Skeletal muscle satellite cell (primary cell): Measurements from ENCODE around the gene SLC35A1.

Experiments used
- H3K27me3 ChIP-seq: 2 replicates; pipeline ENCODE4 v1.7.0; 2013; ENCODE audit warnings: low read length; ENCODE audit not compliant: control insufficient read depth, insufficient read depth
- H3K36me3 ChIP-seq: 2 replicates; pipeline ENCODE4 v1.7.0; 2013; ENCODE audit warnings: mild to moderate bottlenecking, control low read depth, low read length; ENCODE audit not compliant: insufficient read depth
- H3K4me1 ChIP-seq: 2 replicates; pipeline ENCODE4 v1.7.0; 2013; ENCODE audit warnings: low read length; ENCODE audit not compliant: control insufficient read depth, insufficient read depth
- H3K4me2 ChIP-seq: 2 replicates; pipeline ENCODE4 v1.7.0; 2013; ENCODE audit warnings: mild to moderate bottlenecking, low read length
- H3K4me3 ChIP-seq: 2 replicates; pipeline ENCODE4 v1.7.0; 2013; ENCODE audit warnings: low read length
- H3K9ac ChIP-seq: 2 replicates; pipeline ENCODE4 v1.7.0; 2013; ENCODE audit warnings: mild to moderate bottlenecking, low read depth, low read length, moderate library complexity
- H3K9me3 ChIP-seq: replicated peaks from 2 replicates; pipeline ENCODE4 v1.7.0; 2013; ENCODE audit warnings: mild to moderate bottlenecking, control low read depth, low read length

The SLC35A1 gene

DNA sequence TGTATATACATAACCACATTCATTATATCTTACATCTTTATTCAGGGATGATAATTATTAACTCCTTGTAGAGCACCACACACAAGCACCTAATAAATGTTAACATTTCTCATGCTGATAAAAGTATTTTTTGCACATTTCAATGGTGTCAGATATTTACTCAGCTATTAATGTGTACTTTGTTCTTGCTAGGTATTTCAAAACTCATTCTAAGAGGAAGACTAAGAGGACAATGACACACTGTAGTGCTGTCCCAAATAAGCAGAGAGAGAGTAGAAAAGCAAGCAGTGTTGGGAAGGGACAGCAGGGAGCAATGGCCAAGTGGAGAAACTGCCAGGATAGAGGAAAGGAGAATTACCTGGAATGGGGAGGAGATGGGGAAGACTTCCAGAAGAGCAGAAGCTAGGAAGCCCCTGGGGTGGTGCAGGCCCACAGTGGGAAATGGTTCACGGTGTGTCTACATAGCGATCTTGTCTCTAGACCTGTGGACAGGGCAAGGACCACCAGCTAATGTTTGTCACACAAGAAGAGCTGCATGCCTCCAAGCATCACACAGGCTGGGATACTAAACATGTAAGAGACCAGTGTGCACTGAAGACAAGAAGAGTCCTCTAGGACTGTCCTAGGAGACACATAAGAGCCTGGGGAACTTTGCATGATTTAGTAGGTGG lies 61.7 kb downstream of the SLC35A1 start:
- Histone ChIP-seq H3K4me1 (no peaks in the 10 kb centered on the region), H3K36me3 (peaks cover 23% of the 10 kb centered on the region), H3K9me3 (no peaks in the 10 kb centered on the region), H3K4me2 (no peak overlapping the region), H3K4me3 (no peak overlapping the region), H3K27me3 (no peaks in the 10 kb centered on the region), H3K9ac (no peak overlapping the region)

DNA sequence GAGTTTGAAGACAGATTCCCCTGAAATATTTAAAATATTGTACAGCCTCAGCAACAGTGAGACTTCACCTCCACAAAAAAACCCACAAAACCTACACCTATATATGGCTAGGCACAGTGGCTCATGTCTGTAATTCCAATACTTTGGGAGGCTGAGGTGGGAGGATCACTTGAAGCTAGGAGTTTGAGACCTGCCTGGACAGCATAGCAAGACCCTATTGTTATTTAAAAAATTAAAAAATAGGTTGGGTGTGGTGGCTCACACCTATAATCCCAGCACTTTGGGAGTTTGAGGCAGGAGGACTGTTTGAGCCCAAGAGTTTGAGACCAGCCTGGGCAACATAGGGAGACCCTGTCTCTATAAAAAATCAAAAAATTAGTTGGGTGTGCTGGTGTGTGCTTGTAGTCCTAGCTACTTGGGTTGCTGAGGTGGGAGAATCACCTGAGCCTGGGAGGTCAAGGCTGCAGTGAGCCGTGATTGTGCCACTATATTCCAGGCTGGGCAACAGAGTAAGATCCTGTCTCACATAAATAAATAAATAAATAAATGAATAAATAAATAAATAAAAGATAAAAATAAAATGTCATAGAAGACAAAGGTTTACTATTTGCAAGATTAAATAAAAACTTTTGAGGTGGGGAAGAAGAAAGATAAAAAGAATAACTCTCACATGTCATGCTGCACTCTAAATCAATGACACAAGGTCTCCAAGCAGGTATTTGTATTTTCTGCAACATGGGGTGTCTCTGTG lies 65.9 kb downstream of the SLC35A1 start:
- Histone ChIP-seq H3K9me3 (no peaks in the 10 kb centered on the region), H3K36me3 (peaks cover 38% of the 10 kb centered on the region), H3K27me3 (no peaks in the 10 kb centered on the region), H3K9ac (no peak overlapping the region), H3K4me1 (no peaks in the 10 kb centered on the region), H3K4me2 (no peak overlapping the region), H3K4me3 (no peak overlapping the region)

- Histone ChIP-seq H3K36me3 (peaks cover 44% of the 10 kb centered on the region), H3K4me2 (no peak overlapping the region)
Measured at GRCh38 chr6:87539554-87539953, 66.8 kb downstream of the SLC35A1 start.

DNA sequence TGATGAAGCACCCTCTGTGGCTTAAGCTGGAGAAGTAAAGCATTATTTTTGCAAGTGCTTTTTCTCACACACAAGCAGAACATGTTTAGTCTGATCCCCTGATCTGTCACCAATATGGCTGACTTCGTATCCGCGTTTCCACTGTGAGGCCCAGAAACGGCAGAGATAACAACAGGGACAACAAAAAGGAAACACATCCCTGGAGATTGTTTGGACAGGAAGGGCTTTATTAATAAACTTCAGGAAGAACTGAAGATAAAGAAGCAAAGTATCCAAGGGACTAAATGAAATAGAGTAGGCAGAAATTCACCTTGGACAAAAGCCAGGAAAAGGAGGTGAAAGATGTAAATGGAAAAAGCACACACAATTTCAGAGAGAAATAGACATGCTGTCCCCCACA lies 67.8 kb downstream of the SLC35A1 start:
- H3K4me2 ChIP-seq: no peak overlapping the region
- no peak overlapping the region for H3K4me3 ChIP-seq
- no peaks in the 10 kb centered on the region for H3K9me3 ChIP-seq
- H3K36me3 ChIP-seq: peaks cover 45% of the 10 kb centered on the region
- H3K9ac ChIP-seq: no peak overlapping the region
- H3K27me3 ChIP-seq: no peaks in the 10 kb centered on the region
- no peaks in the 10 kb centered on the region for H3K4me1 ChIP-seq

More at GRCh38 chr6:87539554-87539953, 66.8 kb downstream of the SLC35A1 start:
- Histone ChIP-seq H3K4me3 (no peak overlapping the region), H3K9me3 (no peaks in the 10 kb centered on the region), H3K27me3 (no peaks in the 10 kb centered on the region), H3K9ac (no peak overlapping the region), H3K4me1 (no peaks in the 10 kb centered on the region)

- Histone ChIP-seq H3K9ac (no peak overlapping the region), H3K27me3 (no peaks in the 10 kb centered on the region), H3K36me3 (peaks cover 45% of the 10 kb centered on the region)
Measured at GRCh38 chr6:87541041-87541440, 68.3 kb downstream of the SLC35A1 start.

DNA sequence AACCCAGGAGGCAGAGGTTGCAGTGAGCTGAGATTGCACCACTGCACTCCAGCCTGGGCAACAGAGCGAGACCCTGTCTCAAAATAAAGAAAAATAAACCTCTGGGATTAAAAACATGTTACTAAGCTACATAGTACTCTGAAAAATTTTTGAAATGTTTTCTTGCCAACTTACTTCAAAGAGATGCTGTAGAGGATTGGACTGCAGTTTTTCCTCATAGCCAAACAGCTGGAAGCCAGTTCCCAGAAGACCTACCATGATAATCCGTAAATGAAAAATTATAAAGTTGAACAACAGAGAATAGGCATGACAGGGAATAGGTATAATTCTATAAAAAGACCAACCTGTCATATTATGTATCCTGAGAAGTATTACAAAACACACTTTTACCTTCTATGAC lies 69.0 kb downstream of the SLC35A1 start:
- Histone ChIP-seq H3K27me3 (no peaks in the 10 kb centered on the region), H3K9me3 (no peaks in the 10 kb centered on the region), H3K4me1 (no peaks in the 10 kb centered on the region), H3K4me3 (no peak overlapping the region), H3K9ac (no peak overlapping the region), H3K4me2 (no peak overlapping the region), H3K36me3 (peaks cover 52% of the 10 kb centered on the region)

More at GRCh38 chr6:87541041-87541440, 68.3 kb downstream of the SLC35A1 start:
- Histone ChIP-seq H3K4me3 (no peak overlapping the region), H3K9me3 (no peaks in the 10 kb centered on the region), H3K4me1 (no peaks in the 10 kb centered on the region), H3K4me2 (no peak overlapping the region)

GRCh38 chr6:87543696-87544473 lies 71.1 kb downstream of the SLC35A1 start:
- no peak overlapping the region for H3K4me3 ChIP-seq
- no peaks in the 10 kb centered on the region for H3K9me3 ChIP-seq
- no peaks in the 10 kb centered on the region for H3K4me1 ChIP-seq
- H3K27me3 ChIP-seq: no peaks in the 10 kb centered on the region
- H3K36me3 ChIP-seq: peaks cover 62% of the 10 kb centered on the region
- H3K4me2 ChIP-seq: no peak overlapping the region
- H3K9ac ChIP-seq: no peak overlapping the region

GRCh38 chr6:87544474-87544735 lies 71.6 kb downstream of the SLC35A1 start:
- H3K9ac ChIP-seq: no peak overlapping the region
- no peaks in the 10 kb centered on the region for H3K9me3 ChIP-seq
- peaks cover 60% of the 10 kb centered on the region for H3K36me3 ChIP-seq
- H3K4me2 ChIP-seq: no peak overlapping the region
- no peak overlapping the region for H3K4me3 ChIP-seq
- no peaks in the 10 kb centered on the region for H3K27me3 ChIP-seq
- H3K4me1 ChIP-seq: no peaks in the 10 kb centered on the region

GRCh38 chr6:87551799-87552198 lies 79.0 kb downstream of the SLC35A1 start:
- no peak overlapping the region for H3K4me3 ChIP-seq
- no peak overlapping the region for H3K9ac ChIP-seq
- no peaks in the 10 kb centered on the region for H3K9me3 ChIP-seq
- H3K36me3 ChIP-seq: peaks cover 47% of the 10 kb centered on the region
- no peaks in the 10 kb centered on the region for H3K4me1 ChIP-seq
- H3K27me3 ChIP-seq: no peaks in the 10 kb centered on the region
- H3K4me2 ChIP-seq: no peak overlapping the region

GRCh38 chr6:87553159-87553765 lies 80.5 kb downstream of the SLC35A1 start:
- Histone ChIP-seq H3K9ac (no peak overlapping the region), H3K36me3 (peaks cover 45% of the 10 kb centered on the region), H3K27me3 (no peaks in the 10 kb centered on the region)

DNA sequence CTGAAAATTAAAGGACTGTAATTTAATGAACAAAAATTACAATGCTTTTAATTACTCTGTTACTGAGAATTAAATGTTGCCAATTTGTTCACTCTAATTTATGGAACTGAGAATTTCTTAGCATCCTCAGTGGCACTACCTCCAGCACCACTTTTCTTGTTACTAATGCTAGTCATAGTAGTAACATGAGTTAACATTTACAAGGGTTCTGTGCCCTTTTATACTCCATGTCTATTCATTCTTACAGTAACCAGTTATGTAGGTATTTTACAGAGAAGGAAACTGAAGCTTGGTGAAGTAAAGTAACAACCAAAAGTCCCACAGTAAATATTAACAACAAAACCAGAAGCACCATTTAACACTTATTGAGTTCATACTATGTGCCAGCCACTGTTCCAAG lies 82.7 kb downstream of the SLC35A1 start:
- no peaks in the 10 kb centered on the region for H3K27me3 ChIP-seq
- no peak overlapping the region for H3K4me2 ChIP-seq
- no peaks in the 10 kb centered on the region for H3K4me1 ChIP-seq
- peaks cover 34% of the 10 kb centered on the region for H3K36me3 ChIP-seq
- no peaks in the 10 kb centered on the region for H3K9me3 ChIP-seq
- H3K9ac ChIP-seq: no peak overlapping the region
- no peak overlapping the region for H3K4me3 ChIP-seq

More at GRCh38 chr6:87553159-87553765, 80.5 kb downstream of the SLC35A1 start:
- H3K4me2 ChIP-seq: no peak overlapping the region
- H3K9me3 ChIP-seq: no peaks in the 10 kb centered on the region
- no peak overlapping the region for H3K4me3 ChIP-seq
- H3K4me1 ChIP-seq: no peaks in the 10 kb centered on the region
